PC-3 (cell line): ENCODE data around the gene CLEC1B. TPM values are rescaled to one million over a fixed set of nuclear protein-coding genes. Genes with fewer than 3 reads are reported as not detected.

Source experiments
- ATAC-seq: fragments of 200-7000 bp; cut with Tn5 transposase; 2 replicates; pipeline ENCODE4 v1.9.1; 2020; ENCODE audit warnings: mild to moderate bottlenecking, moderate library complexity
- BruUV-seq: library from RNA; stranded (reverse); fragments of 400-500 nt; replicated peaks from 2 replicates; lab custom pipeline; 2021; lab: Mats Ljungman, UMichigan
- CTCF ChIA-PET: fragments of 300-600 bp; sonication (Branson Sonifier 250); formaldehyde crosslinking; loops from one replicate; lab custom pipeline; 2022; ENCODE audit warnings: antibody characterized with exemption; lab: Charles Lee
- POLR2A ChIA-PET: fragments of 300-600 bp; sonication (Branson Sonifier 250); formaldehyde crosslinking; loops from one replicate; lab custom pipeline; 2022; ENCODE audit warnings: antibody characterized with exemption; ENCODE audit not compliant: unreplicated experiment; lab: Charles Lee
- DNase-seq: peaks from one replicate; pipeline ENCODE4 v3.0.0-alpha.2; 2015
- H2AFZ ChIP-seq: fragments of 300-600 bp; sonication (generic); 2 replicates; pipeline ENCODE4 v1.6.0; 2016; ENCODE audit warnings: antibody characterized with exemption, low read length
- H3F3A ChIP-seq: fragments of 300-600 bp; sonication (generic); one replicate; pipeline ENCODE4 v1.6.0; 2017; ENCODE audit warnings: antibody characterized with exemption, low read length, control low read depth, mild to moderate bottlenecking; ENCODE audit not compliant: unreplicated experiment
- H3K27ac ChIP-seq: fragments of 300-600 bp; sonication (generic); 2 replicates; pipeline ENCODE4 v1.5.1; 2016; ENCODE audit warnings: mild to moderate bottlenecking, low read length
- H3K27me3 ChIP-seq: fragments of 300-600 bp; sonication (generic); 2 replicates; pipeline ENCODE4 v1.6.1; 2016; ENCODE audit warnings: low read length, mixed read lengths
- H3K36me3 ChIP-seq: fragments of 300-600 bp; sonication (generic); 2 replicates; pipeline ENCODE4 v1.6.1; 2016; ENCODE audit warnings: low read depth, mixed run types, low read length, mixed read lengths
- H3K4me1 ChIP-seq: fragments of 300-600 bp; sonication (generic); 2 replicates; pipeline ENCODE4 v1.5.1; 2016; ENCODE audit warnings: low read length; ENCODE audit not compliant: insufficient read depth
- H3K4me2 ChIP-seq: fragments of 300-600 bp; sonication (generic); 2 replicates; pipeline ENCODE4 v1.6.0; 2016; ENCODE audit warnings: low read length
- H3K4me3 ChIP-seq: fragments of 300-600 bp; sonication (generic); 2 replicates; pipeline ENCODE4 v1.5.1; 2016; ENCODE audit warnings: mild to moderate bottlenecking, low read length, mixed read lengths
- H3K79me2 ChIP-seq: fragments of 300-600 bp; sonication (generic); 2 replicates; pipeline ENCODE4 v1.6.1; 2017; ENCODE audit warnings: low read length, mixed read lengths
- H3K9ac ChIP-seq: fragments of 300-600 bp; sonication (generic); 2 replicates; pipeline ENCODE4 v1.6.0; 2016; ENCODE audit warnings: mild to moderate bottlenecking, low read length
- H3K9me2 ChIP-seq: fragments of 300-600 bp; sonication (generic); replicated peaks from 2 replicates; pipeline ENCODE4 v1.6.1; 2016; ENCODE audit warnings: mixed run types, low read length, mixed read lengths
- H3K9me3 ChIP-seq: fragments of 300-600 bp; sonication (generic); 2 replicates; pipeline ENCODE4 v1.6.1; 2016; ENCODE audit warnings: low read length, mixed read lengths
- H4K20me1 ChIP-seq: fragments of 300-600 bp; sonication (generic); 2 replicates; pipeline ENCODE4 v1.6.1; 2016; ENCODE audit warnings: low read length, mixed read lengths
- CTCF ChIP-seq: fragments of 300-600 bp; sonication (generic); conservative IDR thresholded peaks from 2 replicates; pipeline ENCODE4 v1.5.1; 2017; ENCODE audit warnings: antibody characterized with exemption, low read depth, mild to moderate bottlenecking, low read length
- EZH2 ChIP-seq: fragments of 300-600 bp; sonication (generic); IDR thresholded peaks from one replicate; pipeline ENCODE4 v1.6.1; 2017; ENCODE audit warnings: antibody characterized with exemption, mild to moderate bottlenecking, low read length; ENCODE audit not compliant: unreplicated experiment
- EZH2phosphoT487 ChIP-seq: fragments of 300-600 bp; sonication (generic); IDR thresholded peaks from 2 replicates; pipeline ENCODE4 v1.6.1; 2018; ENCODE audit warnings: mild to moderate bottlenecking, antibody characterized with exemption, low read length, borderline replicate concordance
- intact Hi-C: fragments of 100-400 bp; cut with micrococcal nuclease; formaldehyde crosslinking; loops from 2 replicates; pipeline ENCODE4 v1.9.0; 2023
- total RNA-seq: library from RNA; depleted of rRNA; stranded (reverse); fragments of >200 nt; gene quantifications from 2 replicates; pipeline ENCODE4 v1.2.3, GENCODE V29; 2014

CLEC1B gene
- total RNA-seq, 1 experiment from 2014 or later, result not detected

DNA sequence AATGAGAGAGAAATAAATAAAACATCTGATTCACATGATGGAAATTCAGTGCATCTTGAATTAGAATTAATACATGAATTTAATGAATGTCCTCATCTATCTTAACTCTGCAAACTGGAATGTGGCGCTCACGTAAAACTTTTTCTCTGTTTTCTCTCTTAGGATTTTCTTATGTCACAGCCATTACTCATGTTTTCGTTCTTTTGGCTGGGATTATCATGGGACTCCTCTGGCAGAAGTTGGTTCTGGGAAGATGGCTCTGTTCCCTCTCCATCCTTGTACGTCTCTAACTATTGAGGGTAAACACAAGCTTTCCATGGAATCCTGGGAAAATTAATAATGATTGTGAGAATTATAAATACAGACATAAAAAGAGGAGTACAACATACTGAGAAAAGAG lies 16.5 kb upstream of the CLEC1B start:
- intact Hi-C loops, result no loop called here
- Histone ChIP-seq H4K20me1 (no peaks in the 10 kb centered on the region), H3K9me3 (no peaks in the 10 kb centered on the region), H3K4me2 (no peak overlapping the region), H3K4me3 (no peak overlapping the region), H2AFZ (no peak overlapping the region), H3K36me3 (no peaks in the 10 kb centered on the region), H3F3A (no peaks in the 10 kb centered on the region), H3K27ac (no peak overlapping the region), H3K9me2 (no peaks in the 10 kb centered on the region), H3K79me2 (no peaks in the 10 kb centered on the region), H3K27me3 (no peaks in the 10 kb centered on the region), H3K9ac (no peak overlapping the region), H3K4me1 (peaks cover 11% of the 10 kb centered on the region)
- DNase-seq (no peak), ATAC-seq (no peak)
- ChIA-PET POLR2A (no interaction called here), CTCF (no interaction called here)
- TF ChIP-seq CTCF (no peak), EZH2 (no peak), EZH2phosphoT487 (no peak)
- no TSS peak for BruUV-seq

DNA sequence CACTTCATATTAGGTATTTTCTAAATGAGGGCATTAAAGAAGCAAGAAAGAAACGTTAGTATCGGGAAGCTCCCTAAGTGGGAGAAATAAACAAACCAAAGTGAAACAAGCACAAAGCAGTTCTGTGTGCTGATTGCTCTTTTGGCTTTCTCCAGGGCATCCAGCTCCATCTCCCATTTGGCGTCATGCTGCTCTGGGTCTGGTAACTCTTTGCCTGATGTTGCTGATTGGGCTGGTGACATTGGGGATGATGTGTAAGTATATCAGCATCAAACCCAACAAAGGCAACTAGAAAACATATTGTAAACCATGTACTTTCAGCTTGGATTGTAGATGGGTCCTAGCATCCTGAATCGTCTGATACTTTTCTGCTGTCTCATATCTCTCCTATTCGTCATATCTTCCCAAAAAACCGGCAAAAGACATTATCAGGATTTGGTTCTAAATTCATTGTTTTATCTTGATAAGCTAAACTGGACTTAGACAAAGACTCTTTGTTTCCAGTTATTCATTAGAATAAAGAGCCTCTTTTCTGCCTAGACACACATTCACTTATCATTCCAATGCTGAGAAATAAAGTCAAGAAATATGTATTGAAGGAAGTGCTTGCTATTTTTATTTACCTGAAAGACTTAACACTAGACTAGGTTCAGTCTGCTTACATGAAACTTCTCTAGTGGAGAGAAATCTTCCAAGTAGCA lies 13.9 kb upstream of the CLEC1B start:
- no peaks in the 10 kb centered on the region for H3K9me2 ChIP-seq
- no peak for DNase-seq
- H3K4me3 ChIP-seq, result no peak overlapping the region
- H3K27me3 ChIP-seq, result no peaks in the 10 kb centered on the region
- no peak overlapping the region for H3K4me2 ChIP-seq
- H3K4me1 ChIP-seq, result peaks cover 11% of the 10 kb centered on the region
- no peak overlapping the region for H3K9ac ChIP-seq
- BruUV-seq, result no TSS peak
- no peak overlapping the region for H2AFZ ChIP-seq
- no peaks in the 10 kb centered on the region for H3K36me3 ChIP-seq
- no peaks in the 10 kb centered on the region for H4K20me1 ChIP-seq
- no peaks in the 10 kb centered on the region for H3F3A ChIP-seq
- H3K79me2 ChIP-seq, result no peaks in the 10 kb centered on the region
- H3K27ac ChIP-seq, result no peak overlapping the region
- TF ChIP-seq EZH2, result no peak
- no peak for TF ChIP-seq EZH2phosphoT487
- no peak for TF ChIP-seq CTCF
- intact Hi-C loops, result no loop called here
- no peaks in the 10 kb centered on the region for H3K9me3 ChIP-seq
- ChIA-PET POLR2A (no interaction called here), CTCF (no interaction called here)
- no peak for ATAC-seq

DNA sequence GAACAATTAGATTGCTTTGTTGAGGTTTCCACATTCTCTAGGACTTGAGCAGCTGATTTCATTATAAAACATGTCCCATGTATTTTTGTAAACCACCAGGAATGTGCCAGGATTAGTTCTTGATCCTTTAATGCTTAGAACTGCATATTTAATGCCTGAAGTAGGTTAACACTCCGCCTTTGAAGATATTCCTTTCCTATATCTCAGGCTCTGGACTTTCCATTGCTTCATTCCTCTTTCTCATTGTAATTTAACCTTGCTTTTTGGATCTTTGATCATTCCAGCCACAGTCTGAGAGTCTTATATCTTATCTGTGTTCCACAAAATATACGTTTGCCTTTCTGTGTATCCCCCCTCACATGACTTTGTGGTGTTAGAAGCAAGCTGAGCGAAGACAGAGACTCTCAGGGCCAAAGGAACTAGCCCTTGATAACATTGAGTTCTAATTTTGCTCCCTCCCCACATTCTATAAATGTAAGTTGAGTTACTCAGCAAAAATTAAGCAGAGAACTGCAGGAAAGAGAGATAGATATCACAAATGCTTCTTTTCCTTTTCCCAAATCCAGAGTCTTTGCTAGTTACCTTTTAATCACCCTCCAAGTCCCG lies 2.4 kb upstream of the CLEC1B start:
- no peak overlapping the region for H3K4me3 ChIP-seq
- H3K27ac ChIP-seq, result no peak overlapping the region
- DNase-seq, result no peak
- intact Hi-C loops, result loop anchor here (10.0 kb wide), 1 partner anchor 56 kb away; no protein-coding TSS in a partner anchor
- H3K9ac ChIP-seq, result no peak overlapping the region
- no peaks in the 10 kb centered on the region for H3F3A ChIP-seq
- no peak overlapping the region for H2AFZ ChIP-seq
- CTCF ChIA-PET, result no interaction called here
- TF ChIP-seq CTCF, result no peak
- TF ChIP-seq EZH2phosphoT487, result no peak
- TF ChIP-seq EZH2, result no peak
- H3K9me2 ChIP-seq, result no peaks in the 10 kb centered on the region
- no peaks in the 10 kb centered on the region for H3K9me3 ChIP-seq
- POLR2A ChIA-PET, result interaction anchor here (0.6 kb wide), 1 partner anchor 245 kb away, joined by 12 read pairs; no protein-coding TSS in a partner anchor
- H3K4me2 ChIP-seq, result no peak overlapping the region
- ATAC-seq, result no peak
- peaks cover 24% of the 10 kb centered on the region for H3K27me3 ChIP-seq
- H3K4me1 ChIP-seq, result no peaks in the 10 kb centered on the region
- H3K36me3 ChIP-seq, result no peaks in the 10 kb centered on the region
- H3K79me2 ChIP-seq, result no peaks in the 10 kb centered on the region
- H4K20me1 ChIP-seq, result no peaks in the 10 kb centered on the region
- BruUV-seq, result no TSS peak
